SK-N-SH treated with all-trans-retinoic acid at 6 μM for 48 hours (cell line): ENCODE measurements around the gene PDGFD.

Source experiments
- ATAC-seq: fragments of 200-7000 bp; cut with Tn5 transposase; 3 replicates; pipeline ENCODE4 v1.9.1; 2020; ENCODE audit warnings: mild to moderate bottlenecking, moderate library complexity
- ARNTL ChIP-seq: fragments of 450-650 bp; formaldehyde crosslinking; IDR thresholded peaks from 2 replicates; pipeline ENCODE4 v1.5.0; 2020; ENCODE audit warnings: low read depth, mild to moderate bottlenecking, moderate library complexity, borderline replicate concordance
- BACH2 ChIP-seq: fragments of 250-450 bp; sonication (Bioruptor Pico); IDR thresholded peaks from 2 replicates; pipeline ENCODE4 v1.9.0; 2021; ENCODE audit warnings: mild to moderate bottlenecking, borderline replicate concordance
- CREB5 ChIP-seq: fragments of 250-450 bp; sonication (Bioruptor Pico); IDR thresholded peaks from 2 replicates; pipeline ENCODE4 v1.5.1; 2020; ENCODE audit warnings: low read depth, mild to moderate bottlenecking, moderate library complexity
- CSDC2 ChIP-seq: fragments of 250-450 bp; sonication (Bioruptor Pico); IDR thresholded peaks from 2 replicates; pipeline ENCODE4 v1.5.0; 2020; ENCODE audit warnings: mild to moderate bottlenecking, moderate library complexity
- ESRRG ChIP-seq: fragments of 250-450 bp; sonication (Bioruptor Pico); IDR thresholded peaks from 2 replicates; pipeline ENCODE4 v1.6.1; 2021; ENCODE audit warnings: mild to moderate bottlenecking
- GLIS3 ChIP-seq: fragments of 250-450 bp; sonication (Bioruptor Pico); IDR thresholded peaks from 2 replicates; pipeline ENCODE4 v1.5.0; 2020; ENCODE audit warnings: mild to moderate bottlenecking, moderate library complexity
- ISL1 ChIP-seq: fragments of 250-450 bp; sonication (Bioruptor Pico); IDR thresholded peaks from 2 replicates; pipeline ENCODE4 v2.1.2; 2022; ENCODE audit warnings: mild to moderate bottlenecking, moderate library complexity
- OSR1 ChIP-seq: fragments of 250-450 bp; sonication (Bioruptor Pico); IDR thresholded peaks from 2 replicates; pipeline ENCODE4 v1.8.0; 2022; ENCODE audit warnings: moderate library complexity, mild to moderate bottlenecking, inconsistent platforms
- PATZ1 ChIP-seq: fragments of 250-450 bp; sonication (Bioruptor Pico); IDR thresholded peaks from 2 replicates; pipeline ENCODE4 v1.8.0; 2020; ENCODE audit warnings: mild to moderate bottlenecking, moderate library complexity, borderline replicate concordance
- PPARA ChIP-seq: fragments of 250-450 bp; sonication (Bioruptor Pico); IDR thresholded peaks from 2 replicates; pipeline ENCODE4 v1.5.0; 2020; ENCODE audit warnings: mild to moderate bottlenecking, borderline replicate concordance
- RARB ChIP-seq: fragments of 250-450 bp; sonication (Bioruptor Pico); IDR thresholded peaks from 2 replicates; pipeline ENCODE4 v1.8.0; 2021; ENCODE audit warnings: mild to moderate bottlenecking, moderate library complexity
- SNAI2 ChIP-seq: fragments of 250-450 bp; sonication (Bioruptor Pico); IDR thresholded peaks from 2 replicates; pipeline ENCODE4 v1.5.0; 2020; ENCODE audit warnings: mild to moderate bottlenecking, moderate library complexity
- TCF4 ChIP-seq: fragments of 250-450 bp; sonication (Bioruptor Pico); IDR thresholded peaks from 2 replicates; pipeline ENCODE4 v1.8.0; 2021; ENCODE audit warnings: mild to moderate bottlenecking, moderate library complexity, borderline replicate concordance
- TOX ChIP-seq: fragments of 250-450 bp; sonication (Bioruptor Pico); IDR thresholded peaks from 2 replicates; pipeline ENCODE4 v1.8.0; 2021; ENCODE audit warnings: mild to moderate bottlenecking, moderate library complexity, borderline replicate concordance
- ZC3H10 ChIP-seq: fragments of 250-450 bp; sonication (Bioruptor Pico); IDR thresholded peaks from 2 replicates; pipeline ENCODE4 v1.5.1; 2021; ENCODE audit warnings: mild to moderate bottlenecking, moderate library complexity
- ZFP3 ChIP-seq: fragments of 250-450 bp; sonication (Bioruptor Pico); IDR thresholded peaks from 2 replicates; pipeline ENCODE4 v1.5.0; 2020; ENCODE audit warnings: mild to moderate bottlenecking, moderate library complexity
- ZFP30 ChIP-seq: fragments of 450-650 bp; formaldehyde crosslinking; IDR thresholded peaks from 2 replicates; pipeline ENCODE4 v1.5.0; 2022; ENCODE audit warnings: mild to moderate bottlenecking, moderate library complexity
- ZNF565 ChIP-seq: fragments of 450-650 bp; formaldehyde crosslinking; conservative IDR thresholded peaks from 2 replicates; pipeline ENCODE4 v1.5.0; 2020; ENCODE audit warnings: low read depth, mild to moderate bottlenecking, moderate library complexity
- ZNF70 ChIP-seq: fragments of 450-650 bp; formaldehyde crosslinking; IDR thresholded peaks from 2 replicates; pipeline ENCODE4 v1.5.0; 2020; ENCODE audit warnings: mild to moderate bottlenecking, moderate library complexity
- ZNF8 ChIP-seq: fragments of 450-650 bp; formaldehyde crosslinking; IDR thresholded peaks from 2 replicates; pipeline ENCODE4 v1.5.0; 2020; ENCODE audit warnings: mild to moderate bottlenecking, moderate library complexity
- TF ChIP-seq, protein P1 (sequence below): fragments of 250-450 bp; sonication (Bioruptor Pico); IDR thresholded peaks from 2 replicates; pipeline ENCODE4 v1.5.0; 2020; ENCODE audit warnings: mild to moderate bottlenecking, moderate library complexity
- TF ChIP-seq, protein P2 (sequence below): fragments of 250-450 bp; sonication (Bioruptor Pico); IDR thresholded peaks from 2 replicates; pipeline ENCODE4 v1.8.0; 2021; ENCODE audit warnings: low read depth, mild to moderate bottlenecking, moderate library complexity, borderline replicate concordance
- TF ChIP-seq, protein P3 (sequence below): fragments of 250-450 bp; sonication (Bioruptor Pico); IDR thresholded peaks from 2 replicates; pipeline ENCODE4 v1.5.1; 2021; ENCODE audit warnings: mild to moderate bottlenecking, moderate library complexity

Gene PDGFD

GRCh38 chr11:103883291-103883690 lies 280.7 kb downstream of the PDGFD start:
- ATAC-seq, result no peak
- no peak for TF ChIP-seq CSDC2 (CRISPR knock-in tag)

GRCh38 chr11:103881584-103881983 lies 282.4 kb downstream of the PDGFD start:
- no peak for TF ChIP-seq ZFP30 (CRISPR knock-in tag)
- no peak for TF ChIP-seq RARB (CRISPR knock-in tag)
- TF ChIP-seq TOX, result no peak
- TF ChIP-seq ZNF8 (CRISPR knock-in tag), result no peak
- TF ChIP-seq CREB5 (CRISPR knock-in tag), result no peak
- TF ChIP-seq ARNTL (CRISPR knock-in tag), result no peak
- TF ChIP-seq ISL1 (CRISPR knock-in tag), result no peak
- TF ChIP-seq, all 23 proteins: peak for 0
- ATAC-seq, result no peak

DNA sequence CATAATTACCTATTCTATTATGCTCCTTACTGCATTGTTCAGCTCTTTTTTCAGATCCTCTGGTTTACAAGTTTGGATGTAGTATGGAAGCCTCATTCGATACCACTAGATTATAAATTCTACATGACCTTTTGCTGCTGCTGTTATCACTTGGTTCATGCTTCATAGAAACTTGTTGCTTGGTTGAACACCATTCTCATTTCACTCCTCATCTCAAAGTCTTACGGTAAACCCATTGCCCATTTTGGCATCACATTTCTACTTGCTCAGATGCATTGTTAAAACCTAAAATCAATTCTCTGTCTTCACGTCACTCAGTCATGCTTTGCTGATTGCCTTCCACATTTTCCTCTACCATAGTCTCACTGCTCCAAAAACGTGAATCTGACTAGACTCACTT lies 283.0 kb downstream of the PDGFD start:
- no peak for TF ChIP-seq ZNF8 (CRISPR knock-in tag)
- TF ChIP-seq CSDC2 (CRISPR knock-in tag), result no peak
- TF ChIP-seq, protein P1, sequence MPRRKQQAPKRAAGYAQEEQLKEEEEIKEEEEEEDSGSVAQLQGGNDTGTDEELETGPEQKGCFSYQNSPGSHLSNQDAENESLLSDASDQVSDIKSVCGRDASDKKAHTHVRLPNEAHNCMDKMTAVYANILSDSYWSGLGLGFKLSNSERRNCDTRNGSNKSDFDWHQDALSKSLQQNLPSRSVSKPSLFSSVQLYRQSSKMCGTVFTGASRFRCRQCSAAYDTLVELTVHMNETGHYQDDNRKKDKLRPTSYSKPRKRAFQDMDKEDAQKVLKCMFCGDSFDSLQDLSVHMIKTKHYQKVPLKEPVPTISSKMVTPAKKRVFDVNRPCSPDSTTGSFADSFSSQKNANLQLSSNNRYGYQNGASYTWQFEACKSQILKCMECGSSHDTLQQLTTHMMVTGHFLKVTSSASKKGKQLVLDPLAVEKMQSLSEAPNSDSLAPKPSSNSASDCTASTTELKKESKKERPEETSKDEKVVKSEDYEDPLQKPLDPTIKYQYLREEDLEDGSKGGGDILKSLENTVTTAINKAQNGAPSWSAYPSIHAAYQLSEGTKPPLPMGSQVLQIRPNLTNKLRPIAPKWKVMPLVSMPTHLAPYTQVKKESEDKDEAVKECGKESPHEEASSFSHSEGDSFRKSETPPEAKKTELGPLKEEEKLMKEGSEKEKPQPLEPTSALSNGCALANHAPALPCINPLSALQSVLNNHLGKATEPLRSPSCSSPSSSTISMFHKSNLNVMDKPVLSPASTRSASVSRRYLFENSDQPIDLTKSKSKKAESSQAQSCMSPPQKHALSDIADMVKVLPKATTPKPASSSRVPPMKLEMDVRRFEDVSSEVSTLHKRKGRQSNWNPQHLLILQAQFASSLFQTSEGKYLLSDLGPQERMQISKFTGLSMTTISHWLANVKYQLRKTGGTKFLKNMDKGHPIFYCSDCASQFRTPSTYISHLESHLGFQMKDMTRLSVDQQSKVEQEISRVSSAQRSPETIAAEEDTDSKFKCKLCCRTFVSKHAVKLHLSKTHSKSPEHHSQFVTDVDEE (CRISPR knock-in tag), result no peak
- ATAC-seq, result no peak

DNA sequence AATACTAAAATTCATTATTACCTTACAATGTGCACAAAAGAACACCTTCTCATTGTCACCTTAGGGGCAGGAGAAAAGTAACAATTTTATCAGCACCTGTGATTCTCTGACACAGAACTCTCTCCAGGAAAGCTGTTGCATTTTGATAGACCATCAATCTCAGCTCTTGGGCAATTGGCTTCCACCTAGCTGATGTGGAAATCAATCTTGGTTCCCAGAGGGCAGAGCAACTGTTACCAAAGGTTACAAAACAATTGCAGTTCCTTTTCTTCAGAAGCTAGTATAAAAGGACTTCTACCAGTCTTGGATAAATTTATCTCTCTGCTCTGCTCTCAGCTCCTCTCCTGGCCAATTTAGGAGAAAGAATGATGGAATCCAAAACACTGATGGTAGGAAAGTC lies 285.3 kb downstream of the PDGFD start:
- no peak for ATAC-seq
- no peak for TF ChIP-seq GLIS3 (CRISPR knock-in tag)
- TF ChIP-seq ZNF565 (CRISPR knock-in tag), result no peak
- TF ChIP-seq SNAI2 (CRISPR knock-in tag), result no peak
- TF ChIP-seq, protein P2, sequence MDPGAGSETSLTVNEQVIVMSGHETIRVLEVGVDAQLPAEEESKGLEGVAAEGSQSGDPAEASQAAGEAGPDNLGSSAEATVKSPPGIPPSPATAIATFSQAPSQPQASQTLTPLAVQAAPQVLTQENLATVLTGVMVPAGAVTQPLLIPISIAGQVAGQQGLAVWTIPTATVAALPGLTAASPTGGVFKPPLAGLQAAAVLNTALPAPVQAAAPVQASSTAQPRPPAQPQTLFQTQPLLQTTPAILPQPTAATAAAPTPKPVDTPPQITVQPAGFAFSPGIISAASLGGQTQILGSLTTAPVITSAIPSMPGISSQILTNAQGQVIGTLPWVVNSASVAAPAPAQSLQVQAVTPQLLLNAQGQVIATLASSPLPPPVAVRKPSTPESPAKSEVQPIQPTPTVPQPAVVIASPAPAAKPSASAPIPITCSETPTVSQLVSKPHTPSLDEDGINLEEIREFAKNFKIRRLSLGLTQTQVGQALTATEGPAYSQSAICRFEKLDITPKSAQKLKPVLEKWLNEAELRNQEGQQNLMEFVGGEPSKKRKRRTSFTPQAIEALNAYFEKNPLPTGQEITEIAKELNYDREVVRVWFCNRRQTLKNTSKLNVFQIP (CRISPR knock-in tag), result no peak
- TF ChIP-seq PPARA, result no peak
- TF ChIP-seq ZNF8 (CRISPR knock-in tag), result no peak
- no peak for TF ChIP-seq ZFP3 (CRISPR knock-in tag)
- no peak for TF ChIP-seq TCF4 (CRISPR knock-in tag)
- TF ChIP-seq, protein P3, sequence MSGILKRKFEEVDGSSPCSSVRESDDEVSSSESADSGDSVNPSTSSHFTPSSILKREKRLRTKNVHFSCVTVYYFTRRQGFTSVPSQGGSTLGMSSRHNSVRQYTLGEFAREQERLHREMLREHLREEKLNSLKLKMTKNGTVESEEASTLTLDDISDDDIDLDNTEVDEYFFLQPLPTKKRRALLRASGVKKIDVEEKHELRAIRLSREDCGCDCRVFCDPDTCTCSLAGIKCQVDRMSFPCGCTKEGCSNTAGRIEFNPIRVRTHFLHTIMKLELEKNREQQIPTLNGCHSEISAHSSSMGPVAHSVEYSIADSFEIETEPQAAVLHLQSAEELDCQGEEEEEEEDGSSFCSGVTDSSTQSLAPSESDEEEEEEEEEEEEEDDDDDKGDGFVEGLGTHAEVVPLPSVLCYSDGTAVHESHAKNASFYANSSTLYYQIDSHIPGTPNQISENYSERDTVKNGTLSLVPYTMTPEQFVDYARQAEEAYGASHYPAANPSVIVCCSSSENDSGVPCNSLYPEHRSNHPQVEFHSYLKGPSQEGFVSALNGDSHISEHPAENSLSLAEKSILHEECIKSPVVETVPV (CRISPR knock-in tag), result no peak
- no peak for TF ChIP-seq ZNF70 (CRISPR knock-in tag)
- TF ChIP-seq, protein P1 (CRISPR knock-in tag), result no peak
- no peak for TF ChIP-seq CREB5 (CRISPR knock-in tag)
- no peak for TF ChIP-seq ISL1 (CRISPR knock-in tag)
- TF ChIP-seq PATZ1 (CRISPR knock-in tag), result no peak
- TF ChIP-seq RARB (CRISPR knock-in tag), result no peak
- no peak for TF ChIP-seq OSR1 (CRISPR knock-in tag)
- TF ChIP-seq ZC3H10 (CRISPR knock-in tag), result no peak
- no peak for TF ChIP-seq ESRRG (CRISPR knock-in tag)
- TF ChIP-seq ARNTL (CRISPR knock-in tag), result no peak
- no peak for TF ChIP-seq BACH2 (CRISPR knock-in tag)
- TF ChIP-seq, all 23 proteins: peak for 0
